Germinal center (tissue), 1 donor: ENCODE data around the gene OR2A1.
"Not testable (repeated sequence)": the region's sequence is repeated elsewhere in the genome, so short reads cannot be mapped to it uniquely, and the experiment has no call there.

Experiments
- DNase-seq: peaks from one replicate; pipeline ENCODE4 v3.0.0; 2012; ENCODE audit warnings: mixed read lengths, low spot score

Gene OR2A1, protein sequence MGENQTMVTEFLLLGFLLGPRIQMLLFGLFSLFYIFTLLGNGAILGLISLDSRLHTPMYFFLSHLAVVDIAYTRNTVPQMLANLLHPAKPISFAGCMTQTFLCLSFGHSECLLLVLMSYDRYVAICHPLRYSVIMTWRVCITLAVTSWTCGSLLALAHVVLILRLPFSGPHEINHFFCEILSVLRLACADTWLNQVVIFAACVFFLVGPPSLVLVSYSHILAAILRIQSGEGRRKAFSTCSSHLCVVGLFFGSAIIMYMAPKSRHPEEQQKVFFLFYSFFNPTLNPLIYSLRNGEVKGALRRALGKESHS

DNA sequence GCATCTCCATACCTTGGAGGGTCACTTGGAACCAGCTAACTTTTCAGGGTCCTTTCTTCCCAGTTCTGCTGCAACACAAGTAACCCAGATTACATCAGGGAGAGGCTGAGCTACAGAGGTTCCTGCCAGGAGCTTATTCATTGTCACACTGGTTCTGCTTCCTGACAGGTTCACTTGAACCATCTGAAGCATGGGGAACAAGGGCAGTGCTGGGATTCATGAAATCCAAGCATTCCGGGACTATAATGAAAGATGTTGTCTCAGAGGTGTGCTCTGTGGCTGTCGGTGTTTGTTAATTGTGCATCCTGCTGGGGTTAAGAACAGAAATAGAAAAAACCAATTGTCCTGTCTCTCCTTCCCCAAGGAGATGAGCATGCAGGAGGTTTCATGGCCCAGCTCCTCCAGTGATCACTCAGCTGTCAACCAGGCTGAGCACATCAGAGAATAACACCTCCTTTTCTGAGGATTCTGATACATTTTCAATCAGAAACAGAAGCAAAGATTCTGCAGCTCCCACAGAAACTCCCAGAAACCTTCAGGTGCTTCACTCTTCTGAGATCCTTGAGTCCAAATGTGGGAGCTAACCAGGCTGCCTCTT lies at the start of gene OR2A1:
OR2A1 (plus strand) TSS at position 548 of the 598 bp plus-strand sequence. CDS start 5,706 bp downstream, outside the sequence.
- not testable (repeated sequence) for DNase-seq

DNA sequence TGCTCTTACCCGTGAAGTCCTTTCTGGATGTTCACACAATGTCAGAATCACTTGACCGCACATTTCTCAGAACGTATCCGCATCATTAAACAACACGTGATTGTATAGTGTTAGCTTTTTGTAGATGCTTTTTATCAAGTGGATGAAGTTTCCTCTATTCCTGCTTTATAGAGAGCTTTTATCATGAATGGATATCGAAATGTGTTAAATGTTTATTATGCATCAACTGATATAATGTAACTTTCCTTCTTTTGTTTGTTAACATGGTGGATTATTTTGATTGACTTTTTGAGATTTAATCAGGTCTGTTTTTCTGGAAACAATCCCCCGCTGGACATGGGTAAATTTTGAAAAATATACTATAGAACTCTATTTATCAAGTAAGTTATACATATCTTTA lies 47.5 kb upstream of the OR2A1 start, which contains the start of gene OR2A7:
OR2A7 (minus strand) TSS at position 101 of the 400 bp plus-strand sequence. CDS start 5,164 bp downstream, outside the sequence.
- DNase-seq, result not testable (repeated sequence)

DNA sequence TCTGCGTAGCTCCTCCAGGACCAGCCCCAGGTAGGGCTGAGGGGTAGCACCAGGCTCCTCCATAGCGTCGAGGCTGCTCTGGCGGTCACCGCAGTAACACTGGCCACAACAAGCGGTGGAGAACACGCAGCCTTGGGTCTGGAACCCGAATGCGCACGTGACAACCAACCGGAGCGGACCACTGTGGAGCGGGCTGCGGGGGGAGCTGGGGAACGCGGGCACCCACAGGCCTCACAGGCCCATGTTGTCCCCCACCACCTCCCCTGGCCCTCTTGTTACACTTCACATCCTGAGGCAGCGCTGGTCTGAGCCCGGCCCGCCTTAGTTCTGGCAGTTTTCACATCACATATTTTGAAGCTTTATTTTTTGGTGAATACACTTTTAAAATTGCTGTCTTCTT lies 43.0 kb upstream of the OR2A1 start, which contains the start of gene CTAGE8:
CTAGE8 (minus strand) TSS at position 101 of the 400 bp plus-strand sequence; CDS start at position 63, 38 bp downstream.
- not testable (repeated sequence) for DNase-seq

DNA sequence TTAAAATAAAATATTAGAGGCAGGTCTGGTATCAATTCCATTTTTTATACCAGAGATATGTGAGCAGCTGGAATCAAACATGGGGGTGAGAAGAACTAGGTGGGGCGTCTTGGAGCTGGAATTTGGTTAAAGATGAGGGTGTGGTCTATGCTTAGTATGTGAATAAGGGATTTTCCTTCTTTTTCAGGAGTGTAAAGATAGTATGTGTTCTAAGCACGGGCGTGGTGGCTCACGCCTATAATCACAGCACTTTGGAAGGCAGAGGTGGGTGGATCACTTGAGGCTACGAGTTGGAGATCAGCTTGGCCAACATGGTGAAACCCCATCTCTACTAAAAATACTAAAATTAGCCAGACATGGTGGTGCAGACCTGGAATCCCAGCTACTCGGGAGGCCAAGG lies 36.9 kb upstream of the OR2A1 start:
- DNase-seq, result not testable (repeated sequence)

DNA sequence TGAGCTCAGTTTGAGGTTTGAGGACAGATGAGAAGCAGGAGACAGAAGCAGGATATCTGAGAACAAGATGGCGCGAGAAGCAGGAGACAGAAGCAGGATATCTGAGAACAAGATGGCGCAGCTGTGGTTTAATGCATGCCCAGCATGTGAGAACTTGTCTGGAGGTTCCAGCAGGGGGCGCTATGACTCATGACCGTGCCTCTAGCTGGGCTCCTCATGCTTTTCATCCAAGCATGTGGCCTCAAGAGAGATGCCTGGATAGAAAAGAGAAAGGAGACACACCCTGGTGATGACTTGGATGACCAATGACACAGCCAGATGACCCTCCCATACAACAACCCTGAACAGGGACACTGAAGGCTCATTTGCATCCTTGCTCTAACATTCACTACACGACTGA lies 32.2 kb upstream of the OR2A1 start:
- not testable (repeated sequence) for DNase-seq

DNA sequence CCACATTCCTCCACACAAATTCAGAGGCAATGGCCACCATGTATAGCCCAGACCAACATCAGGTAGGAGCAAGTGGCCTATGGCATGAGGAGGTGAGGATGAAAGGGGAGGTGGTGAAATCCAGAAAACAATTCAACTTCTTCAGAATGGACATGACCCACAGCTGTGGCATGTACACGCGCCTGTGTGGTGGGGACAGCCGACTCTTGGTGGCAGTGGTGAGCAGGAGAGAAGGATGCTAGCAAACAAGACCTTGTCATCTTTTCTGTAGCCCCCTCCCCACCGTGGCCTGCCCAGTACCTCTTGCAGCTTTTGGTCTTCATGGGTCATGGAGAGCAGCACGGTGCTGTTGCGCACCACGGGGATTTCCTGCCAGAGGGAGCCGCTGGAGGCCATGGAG lies 30.2 kb upstream of the OR2A1 start:
- not testable (repeated sequence) for DNase-seq

DNA sequence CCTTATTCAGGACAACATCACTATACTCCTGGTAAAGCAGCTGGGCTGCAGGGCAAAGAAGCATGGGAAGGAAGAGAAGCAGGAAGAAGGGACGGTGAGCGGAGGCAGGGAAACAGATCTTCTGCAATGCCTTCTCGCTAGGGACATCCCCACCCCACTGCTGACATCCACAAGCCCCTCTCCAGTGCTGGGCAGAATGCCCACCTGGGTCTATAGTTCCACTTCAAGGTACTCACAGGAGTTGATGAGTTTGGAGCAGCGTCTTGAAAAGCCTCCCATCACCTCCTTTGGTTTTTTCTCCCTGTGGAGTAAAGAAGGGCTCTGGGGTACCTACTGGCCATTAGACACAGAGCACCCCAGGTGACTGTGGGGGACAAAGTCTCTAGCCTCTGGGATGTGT lies 29.7 kb upstream of the OR2A1 start:
- not testable (repeated sequence) for DNase-seq

DNA sequence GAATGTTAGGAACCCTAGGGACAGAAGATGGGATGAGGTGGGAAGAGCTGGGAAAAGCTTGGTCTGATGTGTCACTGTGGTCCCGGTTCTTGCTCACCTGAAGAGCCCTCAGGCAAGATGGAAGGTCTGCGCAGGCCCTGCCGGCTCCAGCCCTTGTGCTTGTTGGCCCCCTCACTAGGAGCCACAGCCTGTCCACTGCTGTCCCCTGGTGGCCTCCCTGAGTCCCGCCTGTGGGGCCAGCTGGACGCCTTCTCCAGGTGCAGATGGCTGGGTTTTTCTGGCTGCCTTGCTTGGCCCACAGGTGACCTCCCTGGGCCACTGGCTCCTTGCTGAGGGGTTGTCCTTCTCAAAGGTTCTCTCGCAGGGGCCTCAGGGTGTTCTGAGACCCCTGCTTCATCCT lies 28.5 kb upstream of the OR2A1 start:
- DNase-seq, result not testable (repeated sequence)

DNA sequence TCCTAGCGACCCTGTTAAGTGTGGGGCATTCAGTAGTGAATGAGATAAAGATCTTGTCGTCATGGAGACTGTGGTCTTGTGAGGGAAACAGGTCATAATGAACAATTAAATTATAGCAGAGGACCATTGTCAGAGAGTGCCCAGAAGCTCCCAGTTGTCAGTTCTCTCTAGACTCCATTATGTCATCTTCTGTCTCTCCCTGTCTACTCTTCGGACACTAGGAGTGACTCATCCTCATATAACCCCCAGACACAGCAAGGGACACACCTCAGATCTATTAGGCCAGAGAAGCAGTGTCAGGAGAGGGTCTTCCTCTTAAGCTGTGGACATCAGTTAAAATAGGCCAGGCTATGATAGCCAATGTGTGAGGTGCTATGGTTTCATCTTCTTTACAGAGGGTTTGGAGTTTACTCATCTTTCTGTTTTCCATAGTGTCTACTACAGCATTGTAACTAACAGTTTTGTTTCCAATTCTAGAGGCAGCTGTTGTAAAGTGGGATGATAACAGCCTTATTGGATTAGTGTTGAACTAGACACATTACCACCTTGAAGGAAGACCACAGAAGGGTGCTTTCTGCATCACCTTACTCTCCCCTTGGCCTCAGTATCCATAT lies 24.9 kb upstream of the OR2A1 start:
- not testable (repeated sequence) for DNase-seq

DNA sequence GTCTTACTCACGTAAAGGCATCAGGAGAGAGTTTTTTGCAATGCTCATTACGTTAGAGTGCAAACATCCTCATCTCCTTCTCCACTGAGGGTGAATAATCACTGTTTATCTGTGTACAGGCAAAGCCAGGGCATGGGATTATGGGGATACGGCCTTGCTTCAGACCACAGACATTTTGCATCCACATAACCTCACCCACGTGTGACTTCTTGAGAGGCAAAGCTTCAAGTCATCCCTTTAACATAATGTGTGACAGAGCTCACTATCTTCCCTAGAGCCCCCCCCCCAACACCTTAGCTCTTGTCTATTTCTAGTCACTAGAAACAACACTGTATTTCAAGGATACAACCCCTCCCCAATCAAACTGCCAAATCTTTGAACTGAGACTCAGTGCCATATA lies 20.6 kb upstream of the OR2A1 start:
- DNase-seq, result not testable (repeated sequence)

DNA sequence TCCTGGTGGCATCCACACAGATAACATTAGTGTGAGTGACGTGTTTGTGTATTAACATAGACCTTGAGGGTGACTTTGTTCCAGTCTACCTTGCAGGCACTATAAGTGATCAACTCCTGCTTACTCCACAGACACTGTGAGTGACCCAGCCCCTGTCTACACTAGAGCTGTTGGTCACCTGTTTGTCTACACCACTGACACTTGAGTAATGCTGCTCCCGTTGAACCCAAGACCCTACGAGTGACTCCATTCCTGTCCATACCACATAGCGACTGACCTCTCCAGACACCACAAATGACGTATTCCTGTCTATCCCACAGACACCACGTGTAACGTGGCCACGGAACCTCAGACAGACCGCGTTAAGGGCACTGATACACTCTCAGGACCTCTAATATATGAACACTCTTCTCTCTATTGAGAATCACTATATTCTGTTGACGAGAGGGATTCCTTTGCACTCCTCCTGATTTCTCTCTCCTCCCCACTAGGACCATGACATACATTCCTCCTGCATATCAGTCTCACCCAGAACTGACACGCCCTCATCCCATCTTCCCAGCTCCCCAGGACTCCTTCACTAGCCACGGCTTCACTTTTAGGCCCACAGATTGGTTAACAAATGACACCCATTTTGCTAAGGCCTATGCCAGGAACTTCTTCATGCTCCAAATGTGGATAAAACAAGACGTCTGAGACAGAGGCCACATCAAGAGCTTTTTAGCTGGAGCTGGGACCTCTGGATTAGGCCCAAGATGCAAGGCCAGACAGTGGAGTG lies 19.6 kb upstream of the OR2A1 start:
- DNase-seq, result not testable (repeated sequence)

DNA sequence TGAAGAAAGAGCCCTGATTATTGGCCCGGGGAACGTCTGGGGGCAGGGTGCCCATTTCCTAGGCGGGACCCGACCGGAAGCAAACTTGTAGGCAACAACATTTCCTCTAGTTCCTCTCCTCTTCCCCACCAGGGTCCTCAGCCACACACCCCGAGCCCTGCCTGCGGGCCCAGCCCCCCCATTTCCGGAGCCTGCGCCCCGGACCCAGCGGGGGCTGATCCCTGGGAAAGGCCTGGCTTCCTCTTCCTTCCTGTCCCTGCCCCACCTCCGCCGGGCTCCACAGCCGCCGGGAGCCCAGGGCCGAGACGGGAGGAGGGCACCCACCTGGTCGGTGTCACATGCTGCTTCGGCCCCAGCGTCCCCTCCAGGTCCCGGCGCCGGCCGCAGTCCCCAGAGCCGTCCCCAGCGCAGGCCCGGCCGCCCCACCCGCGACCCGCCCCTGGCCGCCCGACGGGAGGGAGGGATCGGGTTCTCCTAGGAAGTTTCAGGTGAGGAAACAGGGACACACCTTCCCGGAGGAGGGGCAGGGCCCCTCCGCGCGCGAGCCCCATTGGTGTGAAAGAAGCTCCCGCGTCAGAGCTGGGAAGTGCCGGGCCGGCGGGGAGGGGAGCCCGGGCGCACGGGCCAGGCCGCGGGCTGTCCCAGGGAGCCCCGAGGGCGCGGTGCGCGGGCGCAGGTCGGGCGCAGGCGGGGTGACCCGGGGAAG lies 18.3 kb upstream of the OR2A1 start:
- DNase-seq, result not testable (repeated sequence)

DNA sequence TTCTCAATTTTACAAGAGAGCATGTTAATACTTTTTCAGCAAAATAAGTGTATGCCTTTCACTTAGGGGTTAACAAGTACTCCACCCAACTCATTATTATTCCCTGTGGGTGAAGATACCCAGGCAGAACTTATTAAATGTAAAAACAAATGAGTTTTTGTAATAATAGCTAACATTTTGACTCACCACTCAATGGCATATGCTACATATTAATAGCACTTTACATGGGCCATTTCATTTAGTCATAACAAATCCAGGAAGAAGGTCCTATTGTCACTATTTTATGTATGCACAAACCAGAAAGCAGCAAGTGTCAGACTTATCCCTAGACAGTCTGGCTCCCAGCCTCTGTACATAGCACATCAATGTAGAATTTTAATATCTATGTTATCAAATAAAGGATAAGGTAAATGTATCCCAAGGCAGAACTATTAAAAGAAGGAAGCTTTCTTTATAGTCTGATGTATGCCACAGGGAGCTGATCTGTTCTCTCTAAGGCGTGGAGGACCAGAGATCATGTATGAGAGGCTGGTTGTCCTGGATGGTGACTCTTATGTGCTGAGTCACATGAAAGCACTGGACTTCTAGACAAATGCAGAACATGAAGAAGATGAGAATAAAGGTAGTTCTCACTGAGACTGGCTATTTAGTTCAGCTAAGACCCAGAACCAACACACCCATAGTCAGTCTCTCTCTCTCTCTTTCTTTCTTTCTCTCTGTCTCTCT lies 9.5 kb upstream of the OR2A1 start:
- DNase-seq, result not testable (repeated sequence)

DNA sequence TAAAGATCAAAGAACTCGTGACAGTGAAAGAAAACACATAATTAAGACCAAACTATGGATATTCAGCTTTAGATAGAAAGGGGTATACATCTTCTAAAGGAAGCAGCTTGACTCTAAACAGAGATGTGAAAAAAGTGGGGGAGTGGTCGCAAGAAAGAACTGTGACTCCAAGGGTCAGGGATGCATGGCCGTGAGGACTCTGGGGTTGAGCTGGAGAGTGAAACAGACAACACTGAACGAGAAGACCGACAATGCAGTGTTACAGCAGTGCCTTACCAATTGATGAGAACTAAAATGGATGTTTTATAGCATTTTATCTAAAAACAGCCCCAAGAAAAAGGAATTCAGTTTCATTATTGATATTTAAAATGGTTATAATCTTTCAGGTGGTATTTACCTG lies 8.6 kb upstream of the OR2A1 start:
- not testable (repeated sequence) for DNase-seq

DNA sequence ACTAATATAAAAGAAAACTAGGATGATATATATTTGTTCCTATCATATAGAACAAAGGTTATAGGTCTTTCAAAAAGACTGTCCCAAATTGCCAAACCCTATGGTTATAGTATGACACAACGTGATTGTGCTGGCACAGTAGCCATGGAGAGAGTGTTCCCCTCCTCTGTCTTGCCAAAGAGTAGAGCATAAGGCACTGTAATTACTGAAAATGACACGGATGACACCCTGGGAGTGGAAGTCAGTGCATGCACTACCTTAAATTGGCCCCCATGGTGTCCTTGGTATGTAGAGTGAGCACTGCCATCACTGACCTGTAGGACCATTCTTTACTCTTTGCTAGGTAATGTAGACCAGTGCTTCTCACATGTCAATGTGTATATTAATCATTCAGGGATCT lies 7.1 kb upstream of the OR2A1 start:
- DNase-seq, result not testable (repeated sequence)

DNA sequence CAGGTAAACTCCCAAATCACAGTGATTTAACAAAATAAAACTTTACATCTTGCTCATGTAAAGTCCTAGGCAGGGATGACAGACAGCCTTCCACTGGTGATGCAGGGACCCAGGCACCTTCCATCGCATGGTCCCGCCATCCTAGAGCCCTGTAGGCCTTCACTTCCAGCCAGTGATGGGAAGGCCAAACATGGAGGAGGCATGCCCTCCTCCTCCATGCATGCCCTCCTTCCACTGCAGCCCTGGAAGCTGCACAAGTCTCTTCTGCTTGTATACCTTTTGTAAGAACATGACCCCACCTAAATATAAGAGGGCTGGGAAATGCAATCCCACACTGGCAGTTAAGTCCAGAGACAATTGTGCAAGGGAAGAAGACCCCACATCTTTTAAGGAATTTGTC lies 2.5 kb upstream of the OR2A1 start:
- DNase-seq, result not testable (repeated sequence)

DNA sequence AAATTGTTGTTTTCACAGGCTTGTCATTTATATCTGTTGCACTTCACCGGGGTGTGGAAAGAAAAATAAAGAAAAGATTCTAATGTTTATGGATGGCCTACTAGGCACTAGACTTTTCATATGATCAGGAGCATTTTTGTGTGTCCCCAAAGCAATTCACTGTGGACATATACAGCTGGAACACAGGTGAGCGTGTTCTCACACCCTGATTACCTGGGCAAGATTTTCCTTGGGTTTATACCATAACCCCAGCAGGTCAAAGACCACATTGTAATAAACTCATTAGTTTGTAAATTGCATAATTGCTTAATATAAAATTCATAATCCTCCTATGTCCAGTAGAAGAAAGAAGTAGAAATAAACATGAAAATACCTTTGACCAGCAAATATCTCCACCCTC lies 1.0 kb upstream of the OR2A1 start:
- not testable (repeated sequence) for DNase-seq

DNA sequence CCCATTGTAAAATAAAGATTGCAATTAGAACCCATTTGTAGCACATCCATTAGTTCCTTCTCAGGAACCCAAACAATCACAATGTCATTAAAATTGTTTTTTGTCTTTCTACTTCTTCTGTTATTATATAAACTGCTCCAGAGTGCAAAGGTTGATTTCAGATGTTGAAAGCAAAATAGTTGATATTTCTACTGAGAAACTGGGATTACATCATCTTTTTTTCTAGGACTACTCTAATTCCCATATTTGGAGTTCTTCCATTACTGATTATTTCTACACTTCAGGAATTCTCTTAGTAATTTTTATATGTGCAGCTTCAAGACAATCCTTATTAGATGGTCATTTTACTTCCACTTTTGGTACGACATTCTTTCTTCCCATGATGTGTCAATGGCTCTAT lies 5.3 kb downstream of the OR2A1 start:
- DNase-seq, result not testable (repeated sequence)

DNA sequence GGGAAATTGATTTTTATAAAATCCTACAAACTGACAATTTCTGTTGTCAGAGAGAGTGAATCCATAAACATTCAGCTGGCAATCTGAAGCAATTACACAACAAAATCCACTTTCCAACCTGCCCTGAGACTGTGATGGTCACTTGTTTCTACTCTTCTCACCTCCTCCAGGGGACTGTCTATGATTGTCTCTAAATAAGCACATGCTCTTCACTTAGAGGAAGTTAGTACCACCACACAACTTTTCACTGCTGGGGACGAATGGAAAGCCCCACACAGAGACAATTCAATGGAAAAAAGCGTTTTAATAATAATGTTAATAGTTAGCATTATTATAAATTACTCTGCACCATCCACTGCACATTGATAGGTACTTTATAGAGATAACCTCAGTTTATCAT lies 7.3 kb downstream of the OR2A1 start:
- not testable (repeated sequence) for DNase-seq

DNA sequence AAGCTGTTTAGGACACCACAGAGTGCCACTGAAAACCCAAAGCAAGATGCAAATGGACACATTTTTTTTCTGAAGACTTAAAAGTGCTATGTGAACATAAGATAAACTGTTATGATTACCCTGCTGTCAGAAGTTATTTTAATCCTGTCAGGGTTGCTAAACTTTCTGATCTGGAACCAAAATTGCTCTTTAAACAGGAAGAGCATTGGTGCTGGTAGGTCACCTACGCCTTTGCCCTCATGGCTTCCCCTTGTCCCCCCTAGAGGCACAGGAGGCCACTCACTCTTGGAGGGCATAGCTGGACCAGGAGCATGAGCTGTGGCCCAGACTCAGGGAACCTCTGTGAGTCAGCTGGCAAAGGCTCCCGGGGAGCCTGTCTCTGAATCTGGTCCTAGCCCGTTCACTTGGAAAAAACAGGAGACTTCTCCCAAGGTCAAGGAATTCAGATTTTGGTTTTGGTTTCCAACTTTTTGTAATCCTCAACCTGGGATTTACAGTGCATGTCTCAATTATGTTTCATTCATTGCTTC lies 9.5 kb downstream of the OR2A1 start:
- not testable (repeated sequence) for DNase-seq
